K562 (cell line): ENCODE results near the gene DNAJC1. TPM values are rescaled to one million over a fixed set of nuclear protein-coding genes. Genes with fewer than 3 reads are reported as not detected.

Experiments
- ATAC-seq: fragments of 200-7000 bp; cut with Tn5 transposase; 3 replicates; pipeline ENCODE4 v1.9.1; 2020; ENCODE audit warnings: moderate library complexity
- BruUV-seq: library from RNA; stranded (reverse); fragments of 400-500 nt; replicated peaks from 2 replicates; lab custom pipeline; 2021; lab: Mats Ljungman, UMichigan
- CTCF ChIA-PET: fragments of 300-600 bp; formaldehyde crosslinking; extraction: SDS; loops from one replicate; lab custom pipeline; 2021; ENCODE audit warnings: low intra/inter-chr PET ratio; lab: Yijun Ruan, JAX
- POLR2A ChIA-PET: fragments of 300-600, 350-650 bp; sonication (Branson Sonifier 250); formaldehyde crosslinking; extraction: SDS; loops from one replicate; lab custom pipeline; 2021; ENCODE audit warnings: antibody characterized with exemption, inconsistent platforms; lab: Yijun Ruan, JAX
- DNase-seq, 4 experiments: peaks; one replicate each; pipeline versions ENCODE4 v3.0.0 to v3.0.0-alpha.2; 2011 to 2018; ENCODE audit warnings: low spot score in 3 of 4, mixed read lengths in 3 of 4; ENCODE audit errors: extremely low read depth in 1 of 4
- FAIRE-seq: peaks from 2 replicates; lab custom pipeline; 2011; peaks lifted over from hg19 to GRCh38; lab: Jason Lieb, UNC
- H2AFZ ChIP-seq: 2 replicates; pipeline ENCODE4 v1.6.0; 2011; ENCODE audit warnings: low read depth, low read length, control low read depth, inconsistent platforms
- H3K27ac ChIP-seq: fragments of 200-600 bp; 3 replicates; pipeline ENCODE4 v1.8.0; 2011; ENCODE audit warnings: low read depth, mild to moderate bottlenecking, control low read depth, inconsistent platforms, low read length, moderate library complexity, mixed read lengths; ENCODE audit errors: extremely low read depth
- H3K27me3 ChIP-seq, 2 experiments: fragments of 300-600 bp in 1 of 2; 2 replicates in 1 of 2; 3 replicates in 1 of 2; pipeline versions ENCODE4 v1.6.0 to v1.8.0; 2011; ENCODE audit warnings: inconsistent platforms in 2 of 2, low read length in 2 of 2, mild to moderate bottlenecking in 1 of 2, mixed read lengths in 1 of 2, moderate library complexity in 1 of 2; ENCODE audit not compliant: control insufficient read depth in 2 of 2, insufficient read depth in 2 of 2
- H3K36me3 ChIP-seq: fragments of 300-600 bp; 3 replicates; pipeline ENCODE4 v1.8.0; 2011; ENCODE audit warnings: mild to moderate bottlenecking, low read length, inconsistent platforms; ENCODE audit not compliant: control insufficient read depth, insufficient read depth
- H3K4me1 ChIP-seq, 2 experiments: fragments of 200-600 bp in 1 of 2; replicated peaks in 1 of 2; 2 replicates in 1 of 2; 3 replicates in 1 of 2; pipeline versions ENCODE4 v1.5.1 to v1.8.0; 2011; ENCODE audit warnings: inconsistent platforms in 2 of 2, low read length in 2 of 2, mild to moderate bottlenecking in 1 of 2, mixed read lengths in 1 of 2, moderate library complexity in 1 of 2; ENCODE audit not compliant: control insufficient read depth in 2 of 2, insufficient read depth in 2 of 2
- H3K4me2 ChIP-seq: 2 replicates; pipeline ENCODE4 v1.6.1; 2011; ENCODE audit warnings: low read length, control low read depth, inconsistent platforms, mixed read lengths; ENCODE audit not compliant: insufficient read depth
- H3K4me3 ChIP-seq: fragments of 200-600 bp; sonication (generic), shearing (Covaris generic); 2 replicates; pipeline ENCODE4 v1.5.1; 2016; ENCODE audit warnings: control low read depth, inconsistent platforms
- H3K79me2 ChIP-seq: fragments of 200-600 bp; 3 replicates; pipeline ENCODE4 v1.8.0; 2011; ENCODE audit warnings: low read length, inconsistent platforms; ENCODE audit not compliant: control insufficient read depth, insufficient read depth
- H3K9ac ChIP-seq, 2 experiments: 2 replicates each; pipeline versions ENCODE4 v1.6.0 to v1.6.1; 2011; ENCODE audit warnings: low read depth in 2 of 2, low read length in 2 of 2, control low read depth in 1 of 2, inconsistent platforms in 1 of 2, mild to moderate bottlenecking in 1 of 2, mixed read lengths in 1 of 2; ENCODE audit not compliant: insufficient read depth in 1 of 2
- H3K9me1 ChIP-seq: one replicate; pipeline ENCODE4 v1.6.0; 2011; ENCODE audit warnings: inconsistent platforms, mild to moderate bottlenecking, low read length, moderate library complexity; ENCODE audit not compliant: control insufficient read depth, insufficient read depth
- H3K9me3 ChIP-seq: replicated peaks from 2 replicates; pipeline ENCODE4 v1.5.1; 2011; ENCODE audit warnings: low read depth, low read length, inconsistent platforms; ENCODE audit not compliant: control insufficient read depth, insufficient read depth
- H4K20me1 ChIP-seq: replicated peaks from 2 replicates; pipeline ENCODE4 v1.6.1; 2011; ENCODE audit warnings: low read length, inconsistent platforms, mixed read lengths; ENCODE audit not compliant: control insufficient read depth, insufficient read depth
- CBX3 ChIP-seq, 2 experiments: IDR thresholded peaks; 1 replicate in 1 of 2; 2 replicates in 1 of 2; pipeline ENCODE4 v1.6.1; 2012; ENCODE audit warnings: inconsistent platforms in 2 of 2, low read length in 2 of 2, borderline replicate concordance in 1 of 2, control low read depth in 1 of 2
- IRF2 ChIP-seq: sonication (generic); formaldehyde crosslinking; IDR thresholded peaks from 2 replicates; pipeline ENCODE4 v1.8.1; 2022; ENCODE audit warnings: mild to moderate bottlenecking, missing genetic modification reagents
- MTA1 ChIP-seq: fragments of 450-650 bp; IDR thresholded peaks from 2 replicates; pipeline ENCODE4 v1.6.1; 2017; ENCODE audit warnings: borderline replicate concordance
- PCBP2 ChIP-seq: fragments of 200-400 bp; formaldehyde crosslinking; IDR thresholded peaks from 2 replicates; pipeline ENCODE4 v1.6.1; 2018; ENCODE audit warnings: low read length, low read depth, mild to moderate bottlenecking, moderate library complexity; ENCODE audit not compliant: poor library complexity, severe bottlenecking
- REST ChIP-seq, 2 experiments: fragments of 450-650 bp; formaldehyde crosslinking in 1 of 2; IDR thresholded peaks; 2 replicates each; pipeline versions ENCODE4 v1.4.0 to v1.6.1; 2014 to 2020; ENCODE audit warnings: mild to moderate bottlenecking in 2 of 2, borderline replicate concordance in 1 of 2, low read depth in 1 of 2
- TRIM24 ChIP-seq, 2 experiments: fragments of 450-650 bp; IDR thresholded peaks; 2 replicates each; pipeline ENCODE4 v1.6.1; 2016
- VEZF1 ChIP-seq: fragments of 200-800 bp; sonication (Bioruptor generic); IDR thresholded peaks from 2 replicates; pipeline ENCODE4 v1.6.1; 2017; ENCODE audit warnings: missing genetic modification characterization, missing compliant biosample characterization
- WGBS: fragments of 100-300 bp; shearing (Covaris generic); methylation state at CpG from one replicate; pipeline ENCODE4 v1.1.6; 2016; ENCODE audit warnings: low coverage, mixed read lengths; ENCODE audit not compliant: insufficient coverage; ENCODE audit errors: missing lambda C conversion rate; 5-methylcytosine and 5-hydroxymethylcytosine counted together
- in situ Hi-C: fragments of 300-500 bp; cut with MboI; formaldehyde crosslinking; loops from 4 replicates; pipeline ENCODE4 v1.15.0; 2018; ENCODE audit warnings: inconsistent platforms, mixed read lengths
- intact Hi-C: fragments of 100-400 bp; cut with micrococcal nuclease; formaldehyde crosslinking; loops from 2 replicates; pipeline ENCODE4 v1.14.2; 2022
- polyA plus RNA-seq, 8 experiments: library from polyadenylated mRNA; depleted of rRNA in 4 of 8; stranded (reverse) in 5 of 8; unstranded in 3 of 8; fragments of >200 nt; fragmentation: Nextera tagmentation in 2 of 8; fragmentation: Illumina TruSeq in 1 of 8; extraction: Ambion mirVana in 2 of 8; extraction: Trizol in 1 of 8; gene quantifications; 2 replicates each; pipeline versions ENCODE4 v1.2.1 to v1.2.3, GENCODE V29; 2011 to 2014; ENCODE audit warnings: inconsistent platforms in 1 of 8, missing spikeins in 1 of 8
- total RNA-seq, 7 experiments: library from RNA; depleted of rRNA in 6 of 7; stranded (reverse); fragments of >200 nt in 6 of 7; fragmentation: Illumina TruSeq in 2 of 7; extraction: Trizol in 2 of 7; gene quantifications; 2 replicates each; pipeline versions ENCODE4 v1.2.1 to v1.2.3, GENCODE V29; 2011 to 2021; ENCODE audit warnings: low replicate concordance in 1 of 7
- TF ChIP-seq, protein P1 (sequence below): fragments of 250-450 bp; sonication (Bioruptor Pico); IDR thresholded peaks from 2 replicates; pipeline ENCODE4 v1.9.0; 2021; ENCODE audit warnings: mild to moderate bottlenecking, inconsistent platforms

DNAJC1 gene
- total and polyA plus RNA-seq, 9 of the 15 experiments (the other 6 are each of a cell fraction or from before 2014, with no cell fraction given) = 5.4 to 77.6 (median 40.3) TPM

DNA sequence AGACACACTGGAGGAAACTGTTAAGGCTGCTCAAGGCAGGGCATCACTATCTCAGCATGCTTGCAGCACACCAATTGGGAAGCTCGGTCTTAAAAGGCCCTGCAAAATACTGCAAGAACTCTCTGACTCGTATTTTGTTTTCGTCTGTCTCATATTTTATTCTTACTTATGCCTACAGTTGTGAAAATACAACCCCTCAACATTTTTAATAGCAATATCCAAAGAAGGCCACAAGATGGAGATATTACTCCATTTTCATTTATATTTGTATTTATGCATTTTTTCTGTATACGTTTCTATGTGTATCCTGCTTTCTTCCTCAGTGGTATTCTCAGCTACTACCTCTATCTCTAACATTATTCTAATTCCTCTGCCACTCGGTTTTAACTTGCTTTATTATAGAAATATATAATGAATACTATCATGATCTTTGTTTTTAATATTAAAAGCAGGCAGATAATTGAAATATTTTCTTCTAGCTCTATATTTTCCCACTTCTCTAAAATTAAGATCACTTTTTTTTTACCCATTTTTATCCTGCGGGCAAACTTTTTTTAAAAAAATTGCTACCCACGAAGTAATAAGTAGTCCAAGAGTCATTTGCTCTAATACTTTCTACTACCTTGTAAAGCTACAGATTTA is 10.0 kb downstream of the DNAJC1 start:
- BruUV-seq = no TSS peak
- DNase-seq (peak in 2 of 4 experiments; percentile 12 to 15), FAIRE-seq (no peak), ATAC-seq (no peak)
- intact Hi-C loops = loop anchor here (2.0 to 5.0 kb wide), 4 partner anchors 325 to 1074 kb away; no protein-coding TSS in a partner anchor
- Histone ChIP-seq H3K79me2 (peaks cover 93% of the 10 kb centered on the region), H3K9ac (no peak overlapping the region), H3K9me3 (0 out of 2 replicates have a peak, but pooled peaks cover 2% of the 10 kb centered on the region), H3K36me3 (no peaks in the 10 kb centered on the region), H3K4me2 (no peak overlapping the region), H3K4me3 (no peak overlapping the region), H3K27me3 (no peaks in the 10 kb centered on the region), H3K4me1 (peaks cover 0 to 3% of the 10 kb centered on the region in 2 experiments; a peak in 2 of 5 replicates), H2AFZ (no peak overlapping the region), H3K27ac (no peak overlapping the region), H3K9me1 (no peaks in the 10 kb centered on the region), H4K20me1 (no peaks in the 10 kb centered on the region)
- in situ Hi-C loops = no loop called here
- WGBS = 23% methylated on average over 7 of the region's 7 CpGs
- ChIA-PET CTCF (interaction anchor here (0.7 to 1.6 kb wide), 3 partner anchors 308 to 1075 kb away, joined by 3 to 6 read pairs (median 3); no protein-coding TSS in a partner anchor), POLR2A (interaction anchor here (0.8 to 1.5 kb wide), 2 partner anchors 9 to 236 kb away, joined by 5 to 15 read pairs; partner anchors contain the start of gene DNAJC1)
- TF ChIP-seq TRIM24 (IDR thresholded peaks at IDR 0.05) (peak in 1 of 2 experiments; percentile 56; a peak in 2 of 4 replicates), REST (IDR thresholded peaks at IDR 0.05; ENCODE audit: borderline replicate concordance) (peak; percentile 61), REST (CRISPR knock-in tag; IDR thresholded peaks at IDR 0.05; ENCODE audit: low read depth) (no peak), VEZF1 (CRISPR knock-in tag) (0 out of 2 replicates have a peak, but pooled peaks have one; percentile 16), IRF2 (CRISPR knock-in tag) (no peak), CBX3 (IDR thresholded peaks at IDR 0.05; ENCODE audit: borderline replicate concordance in 1 of 2, low read length in 2 of 2) (peak in 1 of 2 experiments; percentile 79; a peak in 1 of 3 replicates), MTA1 (no peak), PCBP2 (no peak)
- TF ChIP-seq, protein P1, sequence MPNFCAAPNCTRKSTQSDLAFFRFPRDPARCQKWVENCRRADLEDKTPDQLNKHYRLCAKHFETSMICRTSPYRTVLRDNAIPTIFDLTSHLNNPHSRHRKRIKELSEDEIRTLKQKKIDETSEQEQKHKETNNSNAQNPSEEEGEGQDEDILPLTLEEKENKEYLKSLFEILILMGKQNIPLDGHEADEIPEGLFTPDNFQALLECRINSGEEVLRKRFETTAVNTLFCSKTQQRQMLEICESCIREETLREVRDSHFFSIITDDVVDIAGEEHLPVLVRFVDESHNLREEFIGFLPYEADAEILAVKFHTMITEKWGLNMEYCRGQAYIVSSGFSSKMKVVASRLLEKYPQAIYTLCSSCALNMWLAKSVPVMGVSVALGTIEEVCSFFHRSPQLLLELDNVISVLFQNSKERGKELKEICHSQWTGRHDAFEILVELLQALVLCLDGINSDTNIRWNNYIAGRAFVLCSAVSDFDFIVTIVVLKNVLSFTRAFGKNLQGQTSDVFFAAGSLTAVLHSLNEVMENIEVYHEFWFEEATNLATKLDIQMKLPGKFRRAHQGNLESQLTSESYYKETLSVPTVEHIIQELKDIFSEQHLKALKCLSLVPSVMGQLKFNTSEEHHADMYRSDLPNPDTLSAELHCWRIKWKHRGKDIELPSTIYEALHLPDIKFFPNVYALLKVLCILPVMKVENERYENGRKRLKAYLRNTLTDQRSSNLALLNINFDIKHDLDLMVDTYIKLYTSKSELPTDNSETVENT = no peak
